Neural progenitor cell (in vitro differentiated cells): Measurements from ENCODE around the gene DTD1. TPM values are rescaled to one million over a fixed set of nuclear protein-coding genes. Genes with fewer than 3 reads are reported as not detected.

Source experiments
- DNase-seq: peaks from one replicate; pipeline ENCODE4 v3.0.0-alpha.2; 2016; ENCODE audit warnings: low spot score
- H2AFZ ChIP-seq: fragments of 200-600 bp; sonication (generic); replicated peaks from 2 replicates; pipeline ENCODE4 v1.6.1; 2016; ENCODE audit warnings: antibody characterized with exemption
- H3F3A ChIP-seq: fragments of 200-600 bp; sonication (generic); 2 replicates; pipeline ENCODE4 v1.6.1; 2016; ENCODE audit warnings: antibody characterized with exemption, low read depth
- H3K27ac ChIP-seq: fragments of 200-600 bp; sonication (generic); 2 replicates; pipeline ENCODE4 v1.5.1; 2016; ENCODE audit warnings: mild to moderate bottlenecking
- H3K27me3 ChIP-seq: fragments of 200-600 bp; sonication (generic); 2 replicates; pipeline ENCODE4 v1.6.1; 2016; ENCODE audit warnings: mild to moderate bottlenecking, moderate library complexity
- H3K36me3 ChIP-seq: fragments of 200-600 bp; sonication (generic); 2 replicates; pipeline ENCODE4 v1.5.1; 2016
- H3K4me1 ChIP-seq: fragments of 200-600 bp; sonication (generic); 2 replicates; pipeline ENCODE4 v1.6.1; 2016; ENCODE audit warnings: mixed run types
- H3K4me2 ChIP-seq: fragments of 200-600 bp; sonication (generic); 2 replicates; pipeline ENCODE4 v1.6.1; 2016
- H3K4me3 ChIP-seq: fragments of 200-600 bp; sonication (generic); 2 replicates; pipeline ENCODE4 v1.5.1; 2016
- H3K79me2 ChIP-seq: fragments of 200-600 bp; sonication (generic); 2 replicates; pipeline ENCODE4 v1.6.1; 2016; ENCODE audit warnings: low read depth
- H3K9ac ChIP-seq: fragments of 200-600 bp; sonication (generic); 2 replicates; pipeline ENCODE4 v1.6.1; 2016
- H3K9me3 ChIP-seq: fragments of 200-600 bp; sonication (generic); 2 replicates; pipeline ENCODE4 v1.5.1; 2016; ENCODE audit warnings: low read depth
- H4K20me1 ChIP-seq: fragments of 200-600 bp; sonication (generic); 2 replicates; pipeline ENCODE4 v1.6.1; 2016; ENCODE audit warnings: low read depth
- H3K27ac Mint-ChIP-seq: 3 replicates; pipeline ENCODE4 v1.8.0; 2021; ENCODE audit warnings: mixed read lengths
- H3K27me3 Mint-ChIP-seq: 2 replicates; pipeline ENCODE4 v1.8.0; 2022; ENCODE audit warnings: low read depth, mild to moderate bottlenecking, inconsistent platforms, moderate library complexity, mixed read lengths; ENCODE audit not compliant: insufficient read depth
- H3K36me3 Mint-ChIP-seq: 3 replicates; pipeline ENCODE4 v1.8.0; 2021; ENCODE audit warnings: mixed read lengths
- H3K4me1 Mint-ChIP-seq: 3 replicates; pipeline ENCODE4 v1.8.0; 2021; ENCODE audit warnings: mixed read lengths
- H3K4me3 Mint-ChIP-seq: 3 replicates; pipeline ENCODE4 v1.8.0; 2021; ENCODE audit warnings: mild to moderate bottlenecking, moderate library complexity, mixed read lengths
- H3K9me3 Mint-ChIP-seq: 3 replicates; pipeline ENCODE4 v1.8.0; 2020; ENCODE audit warnings: mixed read lengths
- CTCF ChIP-seq: fragments of 200-600 bp; sonication (generic); IDR thresholded peaks from 2 replicates; pipeline ENCODE4 v1.5.1; 2017; ENCODE audit warnings: antibody characterized with exemption, mild to moderate bottlenecking
- EZH2 ChIP-seq: fragments of 200-600 bp; sonication (generic); IDR thresholded peaks from 2 replicates; pipeline ENCODE4 v1.6.1; 2017; ENCODE audit warnings: antibody characterized with exemption, mild to moderate bottlenecking, moderate library complexity
- EZH2phosphoT487 ChIP-seq: fragments of 200-600 bp; sonication (generic); IDR thresholded peaks from 2 replicates; pipeline ENCODE4 v1.6.1; 2017; ENCODE audit warnings: antibody characterized with exemption
- total RNA-seq: library from RNA; depleted of rRNA; stranded (reverse); fragments of >200 nt; gene quantifications from 2 replicates; pipeline ENCODE4 v1.2.3, GENCODE V29; 2015; ENCODE audit warnings: low replicate concordance

The DTD1 gene
- total RNA-seq, 1 donor from 2014 or later = 92.6 TPM

GRCh38 chr20:18729231-18729825 lies 141.5 kb downstream of the DTD1 start:
- no peak overlapping the region for H2AFZ ChIP-seq
- no peaks in the 10 kb centered on the region for H3F3A ChIP-seq
- Mint-ChIP-seq H3K4me3 (no peak overlapping the region), H3K27ac (no peak overlapping the region), H3K4me1 (peaks cover 18% of the 10 kb centered on the region), H3K27me3 (peaks cover 3% of the 10 kb centered on the region), H3K9me3 (no peaks in the 10 kb centered on the region), H3K36me3 (no peaks in the 10 kb centered on the region)
- no peak overlapping the region for H3K4me3 ChIP-seq
- no peaks in the 10 kb centered on the region for H3K36me3 ChIP-seq
- peaks cover 5% of the 10 kb centered on the region for H3K4me1 ChIP-seq
- no peaks in the 10 kb centered on the region for H3K27me3 ChIP-seq
- no peak for DNase-seq
- TF ChIP-seq CTCF (no peak), EZH2phosphoT487 (no peak), EZH2 (no peak)
- no peak overlapping the region for H3K27ac ChIP-seq
- no peaks in the 10 kb centered on the region for H3K9me3 ChIP-seq
- no peaks in the 10 kb centered on the region for H3K79me2 ChIP-seq
- H3K4me2 ChIP-seq = no peak overlapping the region
- peaks cover 6% of the 10 kb centered on the region for H4K20me1 ChIP-seq
- no peak overlapping the region for H3K9ac ChIP-seq

GRCh38 chr20:18731940-18732339 lies 144.1 kb downstream of the DTD1 start:
- Histone ChIP-seq H4K20me1 (peaks cover 6% of the 10 kb centered on the region), H3K9ac (no peak overlapping the region), H3K27ac (no peak overlapping the region), H3K4me1 (peaks cover 5% of the 10 kb centered on the region), H3K4me3 (no peak overlapping the region), H3K9me3 (no peaks in the 10 kb centered on the region), H2AFZ (no peak overlapping the region), H3K4me2 (no peak overlapping the region), H3K79me2 (no peaks in the 10 kb centered on the region), H3K36me3 (no peaks in the 10 kb centered on the region), H3F3A (no peaks in the 10 kb centered on the region), H3K27me3 (no peaks in the 10 kb centered on the region)
- H3K36me3 Mint-ChIP-seq = peaks cover 3% of the 10 kb centered on the region
- TF ChIP-seq EZH2phosphoT487 = no peak
- TF ChIP-seq CTCF = no peak
- TF ChIP-seq EZH2 = no peak
- H3K27me3 Mint-ChIP-seq = no peaks in the 10 kb centered on the region
- peaks cover 18% of the 10 kb centered on the region for H3K4me1 Mint-ChIP-seq
- no peak for DNase-seq
- H3K9me3 Mint-ChIP-seq = no peaks in the 10 kb centered on the region
- no peak overlapping the region for H3K4me3 Mint-ChIP-seq
- no peak overlapping the region for H3K27ac Mint-ChIP-seq

GRCh38 chr20:18734525-18735189 lies 146.8 kb downstream of the DTD1 start:
- Histone ChIP-seq H3K9me3 (no peaks in the 10 kb centered on the region), H3K9ac (no peak overlapping the region), H3F3A (no peaks in the 10 kb centered on the region), H3K4me1 (peaks cover 5% of the 10 kb centered on the region), H3K4me2 (no peak overlapping the region), H3K79me2 (no peaks in the 10 kb centered on the region), H2AFZ (no peak overlapping the region), H3K4me3 (no peak overlapping the region), H3K36me3 (no peaks in the 10 kb centered on the region), H4K20me1 (peaks cover 2% of the 10 kb centered on the region), H3K27ac (no peak overlapping the region), H3K27me3 (no peaks in the 10 kb centered on the region)
- peaks cover 3% of the 10 kb centered on the region for H3K36me3 Mint-ChIP-seq
- DNase-seq = no peak
- no peaks in the 10 kb centered on the region for H3K9me3 Mint-ChIP-seq
- H3K27ac Mint-ChIP-seq = no peak overlapping the region
- H3K27me3 Mint-ChIP-seq = no peaks in the 10 kb centered on the region
- no peak overlapping the region for H3K4me3 Mint-ChIP-seq
- H3K4me1 Mint-ChIP-seq = peaks cover 18% of the 10 kb centered on the region
- TF ChIP-seq CTCF (no peak), EZH2 (no peak), EZH2phosphoT487 (no peak)
